HG03575 (cell line): Measurements from ENCODE around the gene TPSAB1.
"Not testable (repeated sequence)": the region's sequence is repeated elsewhere in the genome, so short reads cannot be mapped to it uniquely, and the experiment has no call there.

Experiments
- ATAC-seq: cut with Tn5 transposase; IDR thresholded peaks from one replicate; pipeline ENCODE4 v1.9.1; 2021; ENCODE audit not compliant: unreplicated experiment, insufficient number of reproducible peaks, low FRiP score; ENCODE audit errors: extremely low read depth

TPSAB1 gene

GRCh38 chr16:1260101-1260680 lies 19.7 kb downstream of the TPSAB1 start:
- ATAC-seq, result no peak

GRCh38 chr16:1261131-1261892 lies 20.8 kb downstream of the TPSAB1 start:
- ATAC-seq, result no peak

GRCh38 chr16:1262210-1262845 lies 21.8 kb downstream of the TPSAB1 start:
- ATAC-seq, result no peak

GRCh38 chr16:1262846-1263221 lies 22.3 kb downstream of the TPSAB1 start:
- no peak for ATAC-seq

- no peak for ATAC-seq
These were observed 23.3 kb downstream of the TPSAB1 start for GRCh38 chr16:1263591-1264344.

GRCh38 chr16:1264345-1265089 lies 24.0 kb downstream of the TPSAB1 start:
- ATAC-seq, result no peak

- no peak for ATAC-seq
These were observed 24.7 kb downstream of the TPSAB1 start for GRCh38 chr16:1265090-1265630.

- ATAC-seq, result no peak
These were observed 25.3 kb downstream of the TPSAB1 start for GRCh38 chr16:1265826-1266225.

- not testable (repeated sequence) for ATAC-seq
These were observed 28.9 kb downstream of the TPSAB1 start for GRCh38 chr16:1269418-1269817.

- no peak for ATAC-seq
These were observed 30.8 kb downstream of the TPSAB1 start for GRCh38 chr16:1271380-1271723.

- ATAC-seq, result not testable (repeated sequence)
These were observed 31.4 kb downstream of the TPSAB1 start for GRCh38 chr16:1271724-1272413.

- no peak for ATAC-seq
These were observed 32.1 kb downstream of the TPSAB1 start for GRCh38 chr16:1272453-1273198.

- ATAC-seq, result no peak
These were observed 33.3 kb downstream of the TPSAB1 start for GRCh38 chr16:1273816-1274215.

GRCh38 chr16:1274767-1275166 lies 34.3 kb downstream of the TPSAB1 start:
- ATAC-seq, result no peak

GRCh38 chr16:1275791-1276579 lies 35.5 kb downstream of the TPSAB1 start:
- no peak for ATAC-seq

- no peak for ATAC-seq
These were observed 36.0 kb downstream of the TPSAB1 start for GRCh38 chr16:1276580-1276878.

- no peak for ATAC-seq
These were observed 36.7 kb downstream of the TPSAB1 start for GRCh38 chr16:1277151-1277598.
